GM23338 (cell line): ENCODE measurements around the gene FAM13A. TPM values are rescaled to one million over a fixed set of nuclear protein-coding genes. Genes with fewer than 3 reads are reported as not detected.

Source experiments
- ATAC-seq: fragments of 200-7000 bp; cut with Tn5 transposase; 3 replicates; pipeline ENCODE4 v1.9.1; 2020
- DNase-seq: peaks from one replicate; pipeline ENCODE4 v3.0.0-alpha.2; 2015; ENCODE audit warnings: low spot score
- H2AFZ ChIP-seq: fragments of 200-600 bp; sonication (generic); 2 replicates; pipeline ENCODE4 v1.8.0; 2016; ENCODE audit warnings: antibody characterized with exemption, mild to moderate bottlenecking, moderate library complexity
- H3F3A ChIP-seq: fragments of 200-600 bp; sonication (generic); replicated peaks from 2 replicates; pipeline ENCODE4 v1.8.0; 2017; ENCODE audit warnings: antibody characterized with exemption, mixed run types, low read depth
- H3K27ac ChIP-seq: fragments of 200-600 bp; sonication (generic); 2 replicates; pipeline ENCODE4 v1.6.1; 2016; ENCODE audit warnings: low read depth
- H3K27me3 ChIP-seq: fragments of 200-600 bp; sonication (generic); 2 replicates; pipeline ENCODE4 v1.8.0; 2016; ENCODE audit warnings: mild to moderate bottlenecking, mixed run types, moderate library complexity; ENCODE audit not compliant: insufficient read depth
- H3K36me3 ChIP-seq: fragments of 200-600 bp; sonication (generic); 2 replicates; pipeline ENCODE4 v1.8.0; 2016; ENCODE audit warnings: mild to moderate bottlenecking; ENCODE audit not compliant: insufficient read depth
- H3K4me1 ChIP-seq: fragments of 200-600 bp; sonication (generic); 2 replicates; pipeline ENCODE4 v1.8.0; 2016; ENCODE audit warnings: mild to moderate bottlenecking, moderate library complexity; ENCODE audit not compliant: insufficient read depth
- H3K4me2 ChIP-seq: fragments of 200-600 bp; sonication (generic); 2 replicates; pipeline ENCODE4 v1.7.1; 2017; ENCODE audit warnings: mixed run types
- H3K4me3 ChIP-seq: fragments of 200-600 bp; sonication (generic); 2 replicates; pipeline ENCODE4 v1.6.1; 2016; ENCODE audit warnings: mixed run types
- H3K79me2 ChIP-seq: fragments of 200-600 bp; sonication (generic); replicated peaks from 2 replicates; pipeline ENCODE4 v1.8.0; 2017; ENCODE audit warnings: mild to moderate bottlenecking; ENCODE audit not compliant: insufficient read depth
- H3K9me2 ChIP-seq: fragments of 200-600 bp; sonication (generic); 2 replicates; pipeline ENCODE4 v1.8.0; 2017; ENCODE audit not compliant: insufficient read depth
- H4K20me1 ChIP-seq: fragments of 200-600 bp; sonication (generic); replicated peaks from 2 replicates; pipeline ENCODE4 v1.8.0; 2017; ENCODE audit warnings: mild to moderate bottlenecking; ENCODE audit not compliant: insufficient read depth
- H3K27ac Mint-ChIP-seq: 2 replicates; pipeline ENCODE4 v1.8.0; 2020; ENCODE audit warnings: inconsistent platforms, mild to moderate bottlenecking, moderate library complexity, mixed read lengths
- H3K27me3 Mint-ChIP-seq: 3 replicates; pipeline ENCODE4 v1.8.0; 2022; ENCODE audit warnings: low read depth, mild to moderate bottlenecking, moderate library complexity, mixed read lengths, inconsistent platforms; ENCODE audit not compliant: insufficient read depth, poor library complexity
- H3K36me3 Mint-ChIP-seq: 3 replicates; pipeline ENCODE4 v1.8.0; 2021; ENCODE audit warnings: low read depth, mild to moderate bottlenecking, inconsistent platforms, moderate library complexity, mixed read lengths
- H3K4me1 Mint-ChIP-seq: 3 replicates; pipeline ENCODE4 v1.8.0; 2020; ENCODE audit warnings: mild to moderate bottlenecking, inconsistent platforms, mixed read lengths
- H3K4me3 Mint-ChIP-seq: 3 replicates; pipeline ENCODE4 v1.8.0; 2021; ENCODE audit warnings: moderate library complexity, mild to moderate bottlenecking, inconsistent platforms, mixed read lengths
- H3K9me3 Mint-ChIP-seq: 3 replicates; pipeline ENCODE4 v1.8.0; 2020; ENCODE audit warnings: moderate library complexity, mild to moderate bottlenecking, inconsistent platforms, mixed read lengths
- CREB1 ChIP-seq: fragments of 250-450 bp; sonication (Bioruptor Pico); IDR thresholded peaks from 2 replicates; pipeline ENCODE4 v1.5.0; 2020; ENCODE audit warnings: low read depth, mild to moderate bottlenecking, moderate library complexity
- CTCF ChIP-seq, 2 experiments: fragments of 200-600 bp in 1 of 2; sonication (generic) in 1 of 2; conservative IDR thresholded peaks; 2 replicates each; pipeline versions ENCODE4 v1.5.1 to v1.6.1; 2016 to 2017; ENCODE audit warnings: antibody characterized with exemption in 2 of 2, low read depth in 2 of 2, mild to moderate bottlenecking in 2 of 2, moderate library complexity in 1 of 2
- EZH2 ChIP-seq: fragments of 200-600 bp; sonication (generic); IDR thresholded peaks from one replicate; pipeline ENCODE4 v1.8.0; 2017; ENCODE audit warnings: antibody characterized with exemption, mild to moderate bottlenecking, low read depth; ENCODE audit not compliant: unreplicated experiment
- NANOG ChIP-seq: IDR thresholded peaks from 2 replicates; pipeline ENCODE4 v1.6.1; 2016; ENCODE audit warnings: antibody characterized with exemption, borderline replicate concordance
- POLR2AphosphoS5 ChIP-seq: IDR thresholded peaks from 2 replicates; pipeline ENCODE4 v1.6.1; 2016; ENCODE audit warnings: antibody characterized with exemption, low read depth
- REST ChIP-seq: IDR thresholded peaks from one replicate; pipeline ENCODE4 v1.6.1; 2018; ENCODE audit warnings: antibody characterized with exemption; ENCODE audit not compliant: unreplicated experiment
- polyA plus RNA-seq: library from polyadenylated mRNA; unstranded; fragments of >200 nt; fragmentation: Nextera tagmentation; extraction: Ambion mirVana; gene quantifications from 2 replicates; pipeline ENCODE4 v1.2.1, GENCODE V29; 2016
- total RNA-seq: library from RNA; depleted of rRNA; stranded (reverse); fragments of >200 nt; shearing (Covaris generic); gene quantifications from 2 replicates; pipeline ENCODE4 v1.2.3, GENCODE V29; 2014

FAM13A gene
- total and polyA plus RNA-seq, 2 experiments from 2014 or later, result 13.9 to 28.4 TPM

GRCh38 chr4:88814043-88814617, 242.9 kb downstream of the FAM13A start:
- Histone ChIP-seq H3K4me1 (0 out of 2 replicates have a peak, but pooled peaks cover 10% of the 10 kb centered on the region), H3K36me3 (no peaks in the 10 kb centered on the region), H2AFZ (no peak overlapping the region), H3K4me2 (no peak overlapping the region), H3K9me2 (no peaks in the 10 kb centered on the region), H3K27me3 (no peaks in the 10 kb centered on the region), H3K27ac (no peak overlapping the region), H4K20me1 (no peaks in the 10 kb centered on the region), H3K79me2 (no peaks in the 10 kb centered on the region), H3K4me3 (no peak overlapping the region), H3F3A (no peaks in the 10 kb centered on the region)
- H3K36me3 Mint-ChIP-seq, result no peaks in the 10 kb centered on the region
- no peak overlapping the region for H3K27ac Mint-ChIP-seq
- H3K9me3 Mint-ChIP-seq, result no peaks in the 10 kb centered on the region
- H3K27me3 Mint-ChIP-seq, result no peaks in the 10 kb centered on the region
- peak; percentile 56 for DNase-seq
- peak; percentile 72 for ATAC-seq
- H3K4me3 Mint-ChIP-seq, result no peak overlapping the region
- H3K4me1 Mint-ChIP-seq, result peaks cover 31% of the 10 kb centered on the region
- TF ChIP-seq POLR2AphosphoS5, result no peak
- peak; percentile 38 to 49 for TF ChIP-seq CTCF (conservative IDR thresholded peaks at IDR 0.05; ENCODE audit: low read depth in 2 of 2)

GRCh38 chr4:88813013-88813412, 244.0 kb downstream of the FAM13A start:
- H3F3A ChIP-seq, result no peaks in the 10 kb centered on the region
- DNase-seq (no peak), ATAC-seq (no peak)
- H3K27ac ChIP-seq, result no peak overlapping the region
- Mint-ChIP-seq H3K27me3 (no peaks in the 10 kb centered on the region), H3K4me3 (no peak overlapping the region), H3K9me3 (no peaks in the 10 kb centered on the region), H3K27ac (no peak overlapping the region), H3K4me1 (peaks cover 31% of the 10 kb centered on the region), H3K36me3 (no peaks in the 10 kb centered on the region)
- H3K9me2 ChIP-seq, result no peaks in the 10 kb centered on the region
- H3K79me2 ChIP-seq, result no peaks in the 10 kb centered on the region
- no peaks in the 10 kb centered on the region for H3K36me3 ChIP-seq
- H2AFZ ChIP-seq, result no peak overlapping the region
- H3K4me2 ChIP-seq, result no peak overlapping the region
- no peaks in the 10 kb centered on the region for H4K20me1 ChIP-seq
- no peak for TF ChIP-seq POLR2AphosphoS5
- no peak for TF ChIP-seq EZH2
- no peak for TF ChIP-seq REST
- no peak for TF ChIP-seq CREB1 (CRISPR knock-in tag)
- no peak for TF ChIP-seq NANOG
- TF ChIP-seq CTCF (conservative IDR thresholded peaks at IDR 0.05; ENCODE audit: low read depth in 2 of 2), result no peak
- no peaks in the 10 kb centered on the region for H3K27me3 ChIP-seq
- H3K4me3 ChIP-seq, result no peak overlapping the region
- H3K4me1 ChIP-seq, result 0 out of 2 replicates have a peak, but pooled peaks cover 10% of the 10 kb centered on the region
